Amygdala (tissue), 56 donors: Measurements from ENCODE around the gene CMBL.

Experiments used
- DNase-seq, 56 donors: peaks; one replicate each; lab custom pipeline; 2025; lab: John Stamatoyannopoulos, UW

Gene CMBL

DNA sequence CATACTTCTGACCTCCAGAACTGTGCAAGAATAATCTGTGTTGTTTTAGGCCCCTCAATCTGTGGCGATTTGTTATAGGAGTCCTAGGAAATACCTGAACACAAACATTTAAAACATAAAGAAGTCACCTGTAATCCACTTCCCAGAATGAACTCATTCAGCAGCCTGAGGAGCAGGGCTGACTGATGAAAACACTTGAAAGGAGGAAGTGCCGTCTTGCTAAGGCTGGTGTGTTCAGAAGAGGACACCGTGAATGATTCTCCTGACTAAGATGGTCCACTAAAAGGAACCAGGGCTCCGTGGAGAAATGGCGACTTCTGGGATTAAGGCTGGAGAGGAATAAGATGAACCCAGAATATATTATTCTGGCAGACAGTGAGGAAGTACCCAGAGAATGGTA is 27.1 kb upstream of the CMBL start:
- no peak for DNase-seq

DNA sequence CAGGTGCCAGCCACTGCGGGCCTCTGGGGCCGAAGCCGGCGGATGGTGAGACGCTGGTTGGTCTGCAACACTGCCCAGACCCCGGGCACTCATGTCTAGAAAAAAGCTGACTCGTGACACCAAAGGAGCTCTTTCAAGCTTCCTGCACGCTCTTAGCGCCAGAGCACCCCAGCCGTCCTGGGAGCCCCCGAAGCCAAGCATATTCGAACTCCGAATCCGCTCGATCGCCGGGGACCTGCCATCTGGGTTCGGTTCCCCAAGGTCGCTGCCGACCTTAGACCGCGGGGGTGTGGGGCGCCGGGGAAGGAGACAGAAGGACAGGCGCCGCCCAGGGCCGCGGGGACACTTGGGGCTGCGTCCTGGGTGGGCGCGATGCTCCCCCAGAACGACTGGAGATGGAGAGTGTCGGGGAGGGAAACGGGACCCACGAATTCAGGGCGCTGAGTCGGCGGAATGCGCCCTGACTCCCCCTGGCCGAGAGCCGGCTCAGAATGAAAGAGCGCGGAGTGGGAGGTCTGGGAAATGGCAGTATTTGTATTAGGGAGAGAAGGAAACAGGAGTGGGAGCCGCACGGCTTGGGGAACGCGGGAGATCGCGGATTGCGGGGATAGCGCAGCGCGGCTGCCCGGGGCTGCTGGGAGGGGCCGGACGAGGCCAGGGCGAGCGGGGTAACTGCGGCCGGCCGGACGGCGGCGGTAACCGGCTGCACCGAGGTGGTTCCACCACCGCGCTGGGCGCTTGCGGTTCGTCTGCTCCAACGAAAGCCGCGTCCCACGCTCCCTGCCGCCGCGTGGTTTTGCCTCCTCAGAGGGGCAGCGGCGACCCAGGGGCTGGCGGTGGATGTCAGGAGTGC is 25.7 kb upstream of the CMBL start:
- DNase-seq = peak in 14 of 56 donors; percentile 11 to 52 (median 26)

DNA sequence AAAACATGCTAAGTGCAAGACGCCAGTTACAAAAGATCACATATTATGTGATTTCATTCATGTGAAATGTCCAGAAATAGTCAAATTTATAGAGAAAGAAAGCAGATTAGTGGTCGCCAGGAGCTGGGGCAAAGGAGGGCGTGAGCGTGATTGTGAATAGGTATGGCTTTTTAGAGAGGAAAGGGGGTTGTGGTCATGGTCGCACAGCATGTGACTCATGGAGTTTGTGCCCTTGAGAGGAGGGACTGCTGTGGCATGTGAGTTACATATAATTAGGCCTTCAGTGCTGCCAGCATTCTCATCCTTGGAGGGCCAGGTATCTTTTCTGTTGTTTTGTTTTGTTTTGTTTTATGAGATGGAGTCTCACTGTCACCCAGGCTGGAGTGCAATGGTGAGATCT is 24.6 kb upstream of the CMBL start:
- no peak for DNase-seq

DNA sequence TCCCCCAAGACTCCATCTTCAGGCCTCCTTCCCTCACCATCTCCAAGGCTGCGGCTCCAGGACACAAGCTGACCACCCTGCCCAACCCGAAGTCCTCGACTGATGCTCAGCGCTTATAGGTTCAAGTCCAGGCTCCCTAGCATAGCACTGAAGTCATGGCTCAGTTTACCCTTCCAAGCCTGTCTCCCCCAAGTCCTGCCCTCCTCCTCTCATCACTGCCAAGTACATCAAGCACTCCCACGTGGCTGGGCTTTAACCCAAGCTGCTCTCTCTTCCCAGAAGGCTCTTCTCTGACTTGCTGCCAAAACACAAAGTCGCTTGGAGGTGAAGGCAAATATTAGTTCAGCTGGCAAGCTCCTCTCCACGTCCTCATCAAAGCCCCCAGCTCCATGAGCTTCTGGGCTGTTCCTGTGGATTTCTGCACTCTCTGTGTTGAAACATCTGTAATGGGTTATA is 23.7 kb upstream of the CMBL start:
- DNase-seq = peak in 11 of 56 donors; percentile 2 to 53 (median 20)

DNA sequence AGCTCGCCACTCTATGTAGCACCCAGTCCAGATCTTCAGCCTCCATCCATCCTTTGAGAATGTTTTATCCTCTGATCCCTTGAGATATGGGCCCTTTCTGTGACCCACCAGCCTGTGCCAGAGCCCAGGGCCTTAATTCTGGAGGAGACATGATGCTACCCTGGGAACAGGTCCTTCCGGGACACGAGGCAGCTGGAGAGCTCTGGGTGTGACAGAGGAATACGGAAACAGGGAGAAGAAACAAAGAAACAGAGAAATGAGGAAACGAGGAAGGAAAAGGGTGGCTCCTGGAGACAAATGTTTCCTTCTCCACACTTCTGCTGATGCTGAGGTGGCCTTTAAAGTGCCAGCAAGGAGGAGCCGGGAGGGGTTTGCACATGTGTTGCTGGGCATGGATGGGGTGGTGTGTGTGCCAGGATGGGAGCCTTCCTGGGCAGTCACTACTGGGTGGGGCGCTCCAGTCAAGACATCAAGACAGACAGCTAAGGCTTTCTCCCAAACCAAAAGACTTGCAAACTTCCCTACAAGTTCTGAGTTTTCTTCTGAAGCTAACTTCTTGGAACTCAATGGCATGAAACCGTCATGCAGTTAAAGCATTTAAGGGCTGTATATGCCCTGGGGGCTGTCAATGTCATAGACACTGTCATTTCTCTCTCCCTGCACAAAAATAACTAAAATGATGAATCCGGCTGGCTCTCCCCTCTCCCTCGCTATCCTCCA is 23.0 kb upstream of the CMBL start:
- DNase-seq = no peak

DNA sequence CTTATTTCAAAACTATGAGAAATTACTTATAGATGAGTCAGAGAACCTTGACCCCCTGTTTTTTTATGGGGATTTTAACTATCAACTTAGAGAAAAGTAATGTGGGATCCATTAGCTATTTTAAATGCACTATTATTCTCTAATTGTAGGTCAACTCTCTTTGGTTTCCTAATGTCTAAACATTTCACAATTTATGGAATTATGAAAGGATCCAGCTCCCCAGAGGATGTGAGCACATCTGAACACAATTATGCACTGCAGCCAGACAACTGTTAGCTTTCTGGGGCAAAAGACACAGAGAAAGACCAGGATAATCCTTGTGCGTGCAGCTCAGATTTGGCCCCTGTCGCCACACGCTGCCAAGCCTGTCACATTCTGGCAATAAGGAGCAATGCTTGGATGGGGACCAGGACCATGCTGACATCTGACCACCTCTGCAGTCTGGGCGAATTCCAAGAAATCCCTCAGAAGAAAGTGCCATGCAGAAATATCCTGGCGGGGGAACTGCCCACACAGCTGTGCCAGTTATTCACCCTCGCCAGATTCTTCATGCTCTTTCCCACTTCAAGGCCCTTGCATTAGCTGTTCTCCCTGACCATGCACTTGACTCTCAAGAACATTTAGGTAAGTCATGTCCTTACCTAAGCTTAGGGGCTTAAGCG is 22.2 kb upstream of the CMBL start:
- peak in 19 of 56 donors; percentile 10 to 66 (median 32) for DNase-seq

DNA sequence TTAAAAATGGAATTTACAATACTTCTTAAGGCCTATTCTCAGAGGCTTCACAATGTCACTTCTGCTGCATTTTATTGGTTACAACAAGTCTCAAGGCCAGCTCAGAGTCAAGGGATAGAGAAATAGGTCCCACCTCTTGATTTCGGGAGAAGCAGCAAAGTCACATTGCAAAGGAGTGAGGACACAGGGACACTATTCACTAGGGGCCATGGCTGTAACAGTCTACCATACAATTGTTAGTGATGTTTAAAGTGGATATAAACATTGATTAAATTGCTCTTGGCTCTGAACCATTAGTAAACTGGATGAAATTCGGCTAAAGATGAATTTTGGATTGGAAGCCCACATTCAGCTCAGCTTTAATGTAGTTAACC is 21.7 kb upstream of the CMBL start:
- no peak for DNase-seq

DNA sequence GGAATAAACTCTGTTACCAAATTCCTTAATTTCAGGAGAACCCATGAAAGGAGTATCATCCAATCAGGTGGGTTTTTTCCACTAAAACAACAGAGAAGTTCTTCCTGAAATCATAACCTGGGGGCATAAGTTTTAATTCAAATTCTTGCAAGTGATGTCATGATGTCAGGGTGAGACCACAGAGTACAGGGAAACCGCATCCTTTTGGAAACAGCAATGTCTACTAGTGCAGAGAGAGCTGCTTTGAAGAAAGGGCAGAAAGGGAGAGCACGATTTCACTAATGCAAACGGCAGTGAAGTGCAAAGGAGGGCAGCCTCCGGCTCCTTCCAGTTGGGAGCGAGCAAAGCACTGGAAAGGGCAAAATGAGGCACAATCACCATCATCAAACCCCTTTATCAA is 20.6 kb upstream of the CMBL start:
- no peak for DNase-seq

DNA sequence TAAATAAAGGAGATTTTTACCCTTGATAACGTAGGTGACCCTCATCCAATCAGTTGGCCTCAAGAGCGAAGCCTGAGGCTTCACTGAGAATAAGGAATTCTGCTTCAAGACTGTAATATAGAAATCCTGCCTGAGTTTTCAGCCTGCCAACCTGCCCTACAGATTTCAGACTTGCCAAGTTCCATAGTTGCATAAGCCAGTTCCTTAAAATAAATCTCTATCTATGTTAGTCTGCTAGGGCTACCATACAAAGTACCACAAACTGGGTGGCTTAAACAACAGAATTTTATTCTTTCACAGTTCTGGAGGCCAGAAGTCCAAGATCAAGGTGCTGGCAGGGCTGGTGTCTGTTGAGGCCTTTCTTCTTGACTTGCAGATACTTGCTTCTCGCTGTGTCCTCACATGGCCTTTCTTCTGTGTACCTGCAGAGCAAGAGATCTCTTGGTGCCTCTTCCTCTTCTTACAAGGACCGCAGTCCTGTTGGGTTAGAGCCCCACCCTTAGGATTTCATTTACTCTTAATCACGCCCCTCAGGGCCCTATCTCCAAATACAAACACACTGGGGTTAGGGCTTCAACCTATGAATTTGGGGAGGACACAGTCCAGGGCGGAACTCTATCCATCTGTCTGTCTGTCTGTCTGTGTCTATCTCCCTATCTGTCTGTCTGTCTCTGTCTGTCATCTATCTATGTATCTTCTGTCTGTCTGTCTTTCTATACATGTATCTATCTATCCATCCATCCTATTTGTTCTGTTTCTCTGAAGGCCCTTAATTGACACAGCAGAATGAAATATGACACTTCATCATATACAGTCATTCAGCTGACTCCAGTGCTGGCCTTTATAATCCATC is 17.0 kb upstream of the CMBL start:
- no peak for DNase-seq

DNA sequence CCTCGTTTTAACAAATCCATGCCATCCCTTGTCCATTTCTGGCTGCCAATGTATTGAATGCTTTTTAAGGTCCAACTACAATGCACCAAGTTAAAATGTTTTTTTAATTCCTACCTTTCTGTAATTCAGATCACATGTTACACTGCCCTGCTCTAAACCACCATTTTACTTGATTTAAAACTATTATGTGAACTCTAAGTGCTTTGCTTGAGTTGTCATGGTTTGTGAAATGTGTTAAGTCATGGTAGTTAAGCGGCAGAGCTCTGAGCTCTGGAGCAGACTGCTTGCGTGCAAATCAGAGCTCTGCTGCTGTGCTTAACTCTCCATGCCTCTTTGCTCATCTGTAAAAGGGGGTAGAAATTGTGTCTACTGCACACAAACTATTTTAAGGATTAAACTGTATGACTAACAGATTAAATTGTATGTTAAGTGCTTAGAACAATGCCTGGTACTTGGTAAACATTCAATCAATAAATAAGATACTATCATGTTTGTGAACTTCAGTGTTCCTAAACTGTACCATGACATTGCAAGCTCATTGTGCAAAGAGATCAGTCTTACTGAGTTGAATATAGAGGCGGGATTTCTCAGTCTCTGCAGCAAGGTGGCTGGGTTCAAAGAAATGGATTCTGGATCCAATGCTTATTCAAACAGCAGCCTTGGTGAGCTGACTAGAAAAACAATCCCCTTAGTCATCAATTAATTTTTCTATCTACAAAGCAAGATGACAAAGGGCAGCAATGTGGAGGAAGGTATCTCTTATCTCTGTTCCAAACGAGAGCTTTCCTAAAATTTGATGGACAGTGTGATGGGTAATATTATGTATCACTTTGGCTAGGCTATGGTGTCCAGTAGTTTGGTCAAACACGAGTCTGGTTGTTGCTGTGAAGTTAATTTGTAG is 16.1 kb upstream of the CMBL start:
- DNase-seq = no peak

DNA sequence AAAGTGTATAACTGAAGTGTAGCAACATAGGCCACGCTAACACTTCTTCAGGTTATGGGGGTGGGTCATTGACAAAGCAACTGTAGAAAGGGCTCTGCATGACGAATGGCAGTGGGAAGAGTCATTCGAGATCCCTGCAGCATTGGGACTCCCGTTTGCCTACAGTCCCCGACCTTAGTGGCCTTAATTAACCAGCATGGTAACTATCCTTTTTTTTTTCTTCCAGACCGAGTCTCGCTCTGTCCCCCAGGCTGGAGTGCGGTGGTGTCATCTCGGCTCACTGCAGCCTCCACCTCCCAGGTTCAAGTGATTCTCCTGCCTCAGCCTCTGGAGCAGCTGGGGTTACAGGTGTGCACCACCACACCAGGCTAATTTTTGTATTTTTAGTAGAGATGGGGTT is 14.2 kb upstream of the CMBL start:
- no peak for DNase-seq

DNA sequence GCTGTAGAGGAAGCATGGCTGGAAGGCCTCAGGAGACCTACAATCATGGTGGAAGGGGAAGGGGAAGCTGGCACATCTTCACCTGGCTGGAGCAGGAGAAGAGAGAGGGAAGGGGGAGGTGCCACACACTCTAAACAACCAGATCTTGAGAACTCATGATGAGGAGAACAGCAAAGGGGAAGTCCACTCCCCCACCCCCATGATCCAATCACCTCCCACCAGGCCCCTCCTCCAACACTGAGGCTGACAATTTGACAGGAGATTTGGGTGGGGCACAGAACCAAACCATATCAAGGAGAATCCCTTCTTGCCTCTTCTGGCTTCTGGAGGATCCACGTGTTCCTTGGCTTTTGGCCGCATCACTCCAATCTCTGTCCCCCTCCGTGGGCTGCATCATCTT is 13.1 kb upstream of the CMBL start:
- DNase-seq = no peak

DNA sequence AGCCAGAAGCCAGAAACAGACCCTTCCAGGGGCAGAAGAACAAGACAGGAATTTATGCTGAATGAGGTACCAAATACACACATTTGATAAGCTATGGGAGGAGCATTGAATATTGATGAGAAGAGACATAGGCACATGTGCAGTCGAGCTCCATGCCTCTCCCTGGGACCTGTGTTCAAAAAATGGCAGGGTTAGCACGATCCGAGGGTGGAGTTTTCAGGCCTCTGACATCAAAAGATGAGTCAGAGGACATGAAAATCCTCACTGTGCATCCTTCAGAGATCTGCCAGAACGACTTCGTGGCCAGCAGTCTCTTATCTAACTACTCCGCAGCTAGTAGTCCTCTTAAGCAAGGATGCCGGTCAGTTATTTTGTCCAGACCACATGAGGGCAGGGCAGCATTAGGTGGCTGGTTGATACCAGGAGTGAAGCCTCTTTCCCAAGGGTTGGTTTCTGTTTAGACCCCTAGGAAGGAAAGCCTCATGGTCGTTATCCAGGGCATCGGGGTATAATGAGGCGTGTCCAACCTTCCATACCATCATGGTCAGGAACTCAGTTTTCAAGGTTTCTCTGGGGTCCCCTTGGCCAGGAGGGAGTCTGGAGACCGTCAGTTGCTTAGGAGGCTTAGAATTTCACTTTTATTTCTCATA is 11.6 kb upstream of the CMBL start:
- no peak for DNase-seq

DNA sequence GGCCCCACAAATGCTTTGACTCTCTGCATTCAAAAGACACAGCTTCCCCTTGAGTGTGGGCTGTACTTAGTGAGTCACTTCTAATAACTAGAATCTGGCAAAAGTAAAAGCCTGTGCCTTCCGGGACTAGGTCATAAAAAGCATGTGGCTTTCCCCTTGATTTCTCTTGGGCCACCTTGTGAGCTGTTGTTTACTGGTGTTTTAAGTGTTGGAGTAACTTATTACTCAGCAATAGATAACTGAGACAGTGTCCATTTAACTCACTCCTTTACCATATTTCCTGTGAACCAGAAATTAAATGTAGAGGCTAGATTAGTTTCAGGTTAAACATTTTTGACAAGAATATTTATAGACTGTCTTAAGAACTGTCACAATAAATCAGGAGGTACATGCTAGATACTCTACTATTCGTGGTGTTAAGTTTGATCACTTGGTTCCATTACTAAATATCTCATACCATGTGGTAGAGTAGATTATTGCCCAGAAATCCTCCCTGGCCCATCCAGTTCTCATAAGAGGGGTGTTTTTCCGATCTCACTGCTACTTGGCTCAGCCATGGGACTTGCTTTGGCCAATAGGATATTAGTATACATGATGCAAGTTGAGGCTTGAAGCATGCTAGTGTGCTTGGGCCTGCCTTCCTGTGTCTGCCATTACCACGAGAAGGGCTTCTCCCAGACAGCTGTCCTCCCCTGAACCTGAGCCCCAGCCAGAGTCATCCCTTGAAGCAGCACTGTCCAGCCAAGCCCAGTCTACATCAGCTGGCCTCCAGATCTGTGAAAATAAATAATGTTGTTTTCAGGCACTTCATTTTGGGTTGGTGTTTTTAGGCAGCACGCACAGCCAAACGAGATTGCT is 10.4 kb upstream of the CMBL start:
- no peak for DNase-seq

DNA sequence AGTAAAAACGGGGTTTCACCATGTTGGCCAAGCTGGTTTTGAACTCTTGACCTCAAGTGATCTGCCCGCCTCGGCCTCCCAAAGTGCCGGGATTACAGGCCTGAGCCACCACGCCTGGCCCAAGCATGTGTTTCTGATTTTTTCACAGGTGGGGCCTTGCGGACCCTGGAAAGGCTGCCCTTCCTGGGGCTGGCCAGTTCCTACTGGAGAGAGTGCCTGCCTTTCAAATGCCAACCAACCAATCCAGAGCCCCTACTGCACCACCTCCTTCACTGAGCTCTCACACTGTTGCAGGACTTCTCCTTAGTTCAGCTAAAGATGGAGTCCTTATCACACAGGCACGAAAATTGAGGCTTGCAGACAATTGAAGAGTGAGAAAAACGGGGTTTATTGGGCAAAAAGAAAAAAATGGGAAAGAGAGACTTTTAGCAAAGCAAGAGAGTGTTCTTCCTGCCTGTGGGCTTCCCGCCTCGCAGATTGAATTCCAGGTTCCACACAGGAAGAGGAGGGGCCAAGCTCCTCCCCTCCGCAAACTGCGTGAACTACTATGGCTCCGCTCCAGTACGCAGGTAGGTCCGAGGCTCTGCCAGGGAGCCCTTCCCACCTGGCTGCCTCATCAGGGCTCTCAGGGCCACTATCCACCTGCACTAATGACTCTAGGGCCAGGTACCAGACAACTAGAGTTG is 8.3 kb upstream of the CMBL start:
- no peak for DNase-seq

DNA sequence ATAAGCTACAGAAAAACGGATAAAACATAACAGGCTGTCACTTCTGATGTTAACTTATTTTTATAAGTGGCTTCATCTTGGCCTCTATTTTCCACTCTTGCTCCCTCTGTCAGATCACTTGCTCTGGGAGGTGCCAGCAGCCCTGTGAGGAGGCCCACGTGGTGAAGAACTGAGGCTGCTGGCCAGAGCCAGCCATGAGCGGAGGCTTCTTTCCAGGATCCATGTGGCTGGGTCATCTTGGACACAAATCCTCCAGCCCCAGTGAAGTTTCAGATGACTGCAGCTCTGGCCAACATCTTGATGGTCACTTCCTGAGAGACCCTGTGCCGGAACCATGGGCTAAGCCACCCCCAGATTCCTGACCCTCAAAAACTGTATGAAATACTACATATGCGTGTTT is 7.5 kb upstream of the CMBL start:
- DNase-seq = peak in 4 of 56 donors; percentile 2 to 32 (median 6)
